Measurements from ENCODE around the gene ZNF280A. TPM values are rescaled to one million over a fixed set of nuclear protein-coding genes. Genes with fewer than 3 reads are reported as not detected.
A peak's percentile ranks its signal among the peaks of the same experiment; 100 is the strongest.

ZNF280A gene
- total and polyA plus RNA-seq, 9 of the 15 experiments (the other 6 are each of a cell fraction or from before 2014, with no cell fraction given) = 19.0 to 40.8 (median 28.6) TPM

DNA sequence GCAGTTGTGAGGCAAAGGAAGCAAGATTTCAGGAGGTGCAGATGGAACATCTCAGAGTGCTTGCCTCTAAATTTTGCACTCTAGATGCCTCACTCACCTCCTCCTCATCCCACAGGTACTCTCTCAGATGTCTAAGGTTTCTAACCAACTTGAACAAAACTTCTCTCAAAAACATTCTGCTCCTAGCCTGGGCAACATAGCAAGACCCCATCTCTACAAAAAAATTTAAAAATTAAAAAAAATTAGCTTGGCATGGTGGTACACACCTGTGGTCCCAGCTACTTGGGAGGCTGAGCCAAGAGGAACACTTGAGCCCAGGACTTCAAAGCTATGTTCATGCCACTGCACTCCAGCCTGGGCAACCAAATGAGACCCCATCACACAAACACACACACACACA is 4.2 kb downstream of the ZNF280A start:
- no peak for FAIRE-seq
- in situ Hi-C loops (cut with MboI) = no loop called here
- TF ChIP-seq ZNF274 (IDR thresholded peaks at IDR 0.05; ENCODE audit: borderline replicate concordance, low read depth, low read length) = no peak
- TF ChIP-seq HLTF (IDR thresholded peaks at IDR 0.05) = no peak
- TF ChIP-seq LCOR (CRISPR knock-in tag; IDR thresholded peaks at IDR 0.05) = 0 out of 2 replicates have a peak, but pooled peaks have one; percentile 20
- TF ChIP-seq SMAD3 (CRISPR knock-in tag; conservative IDR thresholded peaks at IDR 0.05) = no peak
- no peak for TF ChIP-seq ZNF707 (CRISPR knock-in tag; conservative IDR thresholded peaks at IDR 0.05)
- TF ChIP-seq, protein P1, sequence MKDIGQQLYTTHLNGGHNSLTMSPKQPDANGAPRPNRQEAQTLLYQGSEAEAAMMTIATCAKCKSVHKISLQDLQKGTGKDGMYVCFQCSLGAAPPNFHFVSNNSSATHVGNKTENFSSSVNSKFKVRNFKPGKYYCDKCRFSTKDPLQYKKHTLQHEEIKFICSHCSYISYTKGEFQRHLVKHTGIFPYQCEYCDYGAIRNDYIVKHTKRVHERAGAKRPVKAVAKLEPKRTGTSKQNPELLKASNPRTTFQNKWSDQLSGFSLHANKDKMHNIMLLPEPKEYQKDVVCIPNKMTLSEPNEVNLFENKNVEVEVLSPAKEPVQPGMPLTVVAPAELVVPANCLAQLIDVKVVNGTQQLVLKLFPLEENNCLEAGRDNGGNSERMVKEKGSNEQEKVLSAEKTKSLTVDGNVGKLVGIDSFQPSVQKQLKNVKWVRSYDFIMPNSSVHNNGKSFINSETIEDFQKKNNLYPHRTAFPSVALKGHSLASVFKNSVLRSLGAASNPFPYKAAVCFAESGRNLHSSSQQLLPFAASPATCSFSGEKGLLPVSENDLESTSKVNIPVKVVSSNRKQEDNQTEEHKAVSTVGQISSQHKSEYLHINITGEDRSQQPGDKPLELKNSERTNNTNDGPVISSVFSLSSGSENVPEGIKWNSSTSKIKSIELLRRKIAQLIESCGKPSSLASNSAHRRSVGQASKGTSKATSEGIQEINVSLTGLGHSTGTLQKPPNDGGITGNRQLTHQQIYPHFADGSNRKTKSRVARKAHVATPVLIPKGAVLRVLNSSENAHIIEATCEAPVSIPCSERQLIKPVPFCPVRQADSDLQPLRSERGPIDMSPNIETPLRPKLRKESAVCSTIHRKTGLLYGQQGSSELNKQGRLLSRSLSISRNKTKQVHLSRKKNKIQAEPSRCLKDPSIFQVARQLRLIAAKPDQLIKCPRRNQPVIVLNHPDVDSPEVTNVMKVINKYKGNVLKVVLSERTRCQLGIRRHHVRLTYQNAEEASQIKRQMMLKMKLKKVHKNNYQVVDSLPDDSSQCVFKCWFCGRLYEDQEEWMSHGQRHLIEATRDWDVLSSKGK (CRISPR knock-in tag; IDR thresholded peaks at IDR 0.05) = no peak
- TF ChIP-seq, protein P2, sequence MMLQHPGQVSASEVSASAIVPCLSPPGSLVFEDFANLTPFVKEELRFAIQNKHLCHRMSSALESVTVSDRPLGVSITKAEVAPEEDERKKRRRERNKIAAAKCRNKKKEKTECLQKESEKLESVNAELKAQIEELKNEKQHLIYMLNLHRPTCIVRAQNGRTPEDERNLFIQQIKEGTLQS (IDR thresholded peaks at IDR 0.05) = no peak
- TF ChIP-seq, protein P2 (CRISPR knock-in tag; conservative IDR thresholded peaks at IDR 0.05) = no peak
- TF ChIP-seq, protein P3, sequence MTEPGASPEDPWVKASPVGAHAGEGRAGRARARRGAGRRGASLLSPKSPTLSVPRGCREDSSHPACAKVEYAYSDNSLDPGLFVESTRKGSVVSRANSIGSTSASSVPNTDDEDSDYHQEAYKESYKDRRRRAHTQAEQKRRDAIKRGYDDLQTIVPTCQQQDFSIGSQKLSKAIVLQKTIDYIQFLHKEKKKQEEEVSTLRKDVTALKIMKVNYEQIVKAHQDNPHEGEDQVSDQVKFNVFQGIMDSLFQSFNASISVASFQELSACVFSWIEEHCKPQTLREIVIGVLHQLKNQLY (CRISPR knock-in tag; conservative IDR thresholded peaks at IDR 0.05) = no peak
- TF ChIP-seq, protein P4, sequence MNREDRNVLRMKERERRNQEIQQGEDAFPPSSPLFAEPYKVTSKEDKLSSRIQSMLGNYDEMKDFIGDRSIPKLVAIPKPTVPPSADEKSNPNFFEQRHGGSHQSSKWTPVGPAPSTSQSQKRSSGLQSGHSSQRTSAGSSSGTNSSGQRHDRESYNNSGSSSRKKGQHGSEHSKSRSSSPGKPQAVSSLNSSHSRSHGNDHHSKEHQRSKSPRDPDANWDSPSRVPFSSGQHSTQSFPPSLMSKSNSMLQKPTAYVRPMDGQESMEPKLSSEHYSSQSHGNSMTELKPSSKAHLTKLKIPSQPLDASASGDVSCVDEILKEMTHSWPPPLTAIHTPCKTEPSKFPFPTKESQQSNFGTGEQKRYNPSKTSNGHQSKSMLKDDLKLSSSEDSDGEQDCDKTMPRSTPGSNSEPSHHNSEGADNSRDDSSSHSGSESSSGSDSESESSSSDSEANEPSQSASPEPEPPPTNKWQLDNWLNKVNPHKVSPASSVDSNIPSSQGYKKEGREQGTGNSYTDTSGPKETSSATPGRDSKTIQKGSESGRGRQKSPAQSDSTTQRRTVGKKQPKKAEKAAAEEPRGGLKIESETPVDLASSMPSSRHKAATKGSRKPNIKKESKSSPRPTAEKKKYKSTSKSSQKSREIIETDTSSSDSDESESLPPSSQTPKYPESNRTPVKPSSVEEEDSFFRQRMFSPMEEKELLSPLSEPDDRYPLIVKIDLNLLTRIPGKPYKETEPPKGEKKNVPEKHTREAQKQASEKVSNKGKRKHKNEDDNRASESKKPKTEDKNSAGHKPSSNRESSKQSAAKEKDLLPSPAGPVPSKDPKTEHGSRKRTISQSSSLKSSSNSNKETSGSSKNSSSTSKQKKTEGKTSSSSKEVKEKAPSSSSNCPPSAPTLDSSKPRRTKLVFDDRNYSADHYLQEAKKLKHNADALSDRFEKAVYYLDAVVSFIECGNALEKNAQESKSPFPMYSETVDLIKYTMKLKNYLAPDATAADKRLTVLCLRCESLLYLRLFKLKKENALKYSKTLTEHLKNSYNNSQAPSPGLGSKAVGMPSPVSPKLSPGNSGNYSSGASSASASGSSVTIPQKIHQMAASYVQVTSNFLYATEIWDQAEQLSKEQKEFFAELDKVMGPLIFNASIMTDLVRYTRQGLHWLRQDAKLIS (CRISPR knock-in tag; IDR thresholded peaks at IDR 0.05) = 0 out of 2 replicates have a peak, but pooled peaks have one; percentile 45
- no peak for TF ChIP-seq TAF9B (IDR thresholded peaks at IDR 0.05; ENCODE audit: partially characterized antibody)
- no peak for TF ChIP-seq BMI1 (IDR thresholded peaks at IDR 0.05; ENCODE audit: low read length)
- peak; percentile 100 for TF ChIP-seq ZNF121 (CRISPR knock-in tag; conservative IDR thresholded peaks at IDR 0.05)

More for the DNA sequence above, 4.2 kb downstream of the ZNF280A start:
- Histone ChIP-seq H3K9me3 (replicated peaks; ENCODE audit: control insufficient read depth, insufficient read depth, low read depth, low read length) (peaks cover 9% of the 10 kb centered on the region; the same call in 1 of the 2 replicates), H3K36me3 (ENCODE audit: control insufficient read depth, insufficient read depth, low read length) (peaks cover 39% of the 10 kb centered on the region), H3K79me2 (ENCODE audit: control insufficient read depth, insufficient read depth, low read length) (peaks cover 20% of the 10 kb centered on the region), H3K4me2 (ENCODE audit: insufficient read depth, low read length) (no peak overlapping the region), H2AFZ (ENCODE audit: low read depth, low read length) (no peak overlapping the region), H3K9ac (ENCODE audit: insufficient read depth in 1 of 2, low read depth in 2 of 2, low read length in 2 of 2) (no peak overlapping the region), H4K20me1 (replicated peaks; ENCODE audit: control insufficient read depth, insufficient read depth, low read length) (no peaks in the 10 kb centered on the region), H3K9me1 (ENCODE audit: control insufficient read depth, insufficient read depth, low read length) (peaks cover 4% of the 10 kb centered on the region), H3K4me3 (no peak overlapping the region), H3K27ac (ENCODE audit: extremely low read depth, low read depth, low read length) (no peak overlapping the region), H3K4me1 (replicated peaks in 1 of 2; ENCODE audit: control insufficient read depth in 2 of 2, insufficient read depth in 2 of 2, low read length in 2 of 2) (peaks cover 16 to 18% of the 10 kb centered on the region in 2 experiments), H3K27me3 (ENCODE audit: control insufficient read depth in 2 of 2, insufficient read depth in 2 of 2, low read length in 2 of 2) (no peaks in the 10 kb centered on the region)
- intact Hi-C loops (cut with micrococcal nuclease) = no loop called here
- CTCF ChIA-PET (ENCODE audit: low intra/inter-chr PET ratio) = interaction anchor here (0.7 kb wide), 1 partner anchor 294 kb away, joined by 3 read pairs; no protein-coding TSS in a partner anchor
- POLR2A ChIA-PET = interaction anchor here (0.5 to 14.7 kb wide), 8 partner anchors 9 to 550 kb away, joined by 3 to 289 read pairs (median 4); partner anchors contain the start of gene ZNF280B
- no peak for ATAC-seq
- no TSS peak for BruUV-seq (replicated peaks)
- DNase-seq (ENCODE audit: extremely low read depth in 1 of 4, low spot score in 3 of 4) = peak in 1 of 4 experiments; percentile 58

Data from K562 (cell line).